WTC11 (cell line): Measurements from ENCODE around the gene NFU1. TPM values are rescaled to one million over a fixed set of nuclear protein-coding genes. Genes with fewer than 3 reads are reported as not detected.

Experiments
- ATAC-seq: fragments of 200-7000 bp; cut with Tn5 transposase; 2 replicates; pipeline ENCODE4 v1.10.0; 2021; ENCODE audit warnings: mild to moderate bottlenecking, moderate library complexity
- CTCF ChIA-PET: fragments of 300-600 bp; sonication (Branson Sonifier 250); formaldehyde crosslinking; loops from one replicate; lab custom pipeline; 2021; ENCODE audit warnings: antibody characterized with exemption; lab: Charles Lee
- POLR2A ChIA-PET: fragments of 350-600 bp; sonication (Branson Sonifier 250); formaldehyde crosslinking; loops from one replicate; lab custom pipeline; 2021; ENCODE audit warnings: antibody characterized with exemption; lab: Charles Lee
- DNase-seq: peaks from one replicate; pipeline ENCODE4 v3.0.0; 2021; ENCODE audit warnings: low spot score
- H3K27ac Mint-ChIP-seq: 2 replicates; pipeline ENCODE4 v1.8.0; 2021; ENCODE audit warnings: mixed read lengths
- H3K27me3 Mint-ChIP-seq: 2 replicates; pipeline ENCODE4 v1.8.0; 2021; ENCODE audit warnings: low read depth, mild to moderate bottlenecking, moderate library complexity, mixed read lengths
- H3K36me3 Mint-ChIP-seq: 2 replicates; pipeline ENCODE4 v1.8.0; 2021; ENCODE audit warnings: mixed read lengths
- H3K4me1 Mint-ChIP-seq: 2 replicates; pipeline ENCODE4 v1.8.0; 2022; ENCODE audit warnings: mixed read lengths
- H3K4me3 Mint-ChIP-seq: 2 replicates; pipeline ENCODE4 v1.8.0; 2021; ENCODE audit warnings: mild to moderate bottlenecking, moderate library complexity, mixed read lengths
- H3K9me3 Mint-ChIP-seq: 2 replicates; pipeline ENCODE4 v1.8.0; 2021; ENCODE audit warnings: mixed read lengths
- MYBL2 ChIP-seq: sonication (generic); formaldehyde crosslinking; IDR thresholded peaks from 2 replicates; pipeline ENCODE4 v1.8.1; 2023; ENCODE audit warnings: mild to moderate bottlenecking, moderate library complexity, missing genetic modification reagents
- TP53 ChIP-seq: sonication (generic); formaldehyde crosslinking; IDR thresholded peaks from 2 replicates; pipeline ENCODE4 v1.8.1; 2023; ENCODE audit warnings: mild to moderate bottlenecking, missing genetic modification reagents
- ZBTB21 ChIP-seq: sonication (generic); formaldehyde crosslinking; IDR thresholded peaks from 2 replicates; pipeline ENCODE4 v1.8.1; 2023; ENCODE audit warnings: mild to moderate bottlenecking, missing genetic modification reagents, borderline replicate concordance
- total RNA-seq: library from RNA; stranded (reverse); gene quantifications from 3 replicates; pipeline ENCODE4 v1.2.3, GENCODE V29; 2021
- TF ChIP-seq, protein P1 (sequence below): sonication (generic); formaldehyde crosslinking; IDR thresholded peaks from 2 replicates; pipeline ENCODE4 v1.8.1; 2022; ENCODE audit warnings: mild to moderate bottlenecking, missing genetic modification reagents, moderate library complexity, borderline replicate concordance
- TF ChIP-seq, protein P2 (sequence below): sonication (generic); formaldehyde crosslinking; IDR thresholded peaks from 2 replicates; pipeline ENCODE4 v1.8.0; 2022; ENCODE audit warnings: mild to moderate bottlenecking, missing genetic modification reagents
- TF ChIP-seq, protein P3 (sequence below): fragments of 250-450 bp; sonication (Bioruptor Pico); IDR thresholded peaks from 2 replicates; pipeline ENCODE4 v1.9.0; 2021; ENCODE audit warnings: mild to moderate bottlenecking, borderline replicate concordance
- TF ChIP-seq, protein P4 (sequence below): fragments of 200-600 bp; IDR thresholded peaks from 2 replicates; pipeline ENCODE4 v1.8.0; 2022; ENCODE audit warnings: antibody characterized with exemption
- TF ChIP-seq, protein P5 (sequence below): sonication (generic); formaldehyde crosslinking; IDR thresholded peaks from 2 replicates; pipeline ENCODE4 v1.8.1; 2022; ENCODE audit warnings: missing genetic modification reagents, borderline replicate concordance
- TF ChIP-seq, protein P6 (sequence below): sonication (generic); formaldehyde crosslinking; IDR thresholded peaks from 2 replicates; pipeline ENCODE4 v1.8.0; 2022; ENCODE audit warnings: mild to moderate bottlenecking, missing genetic modification reagents
- TF ChIP-seq, protein P7 (sequence below): sonication (generic); formaldehyde crosslinking; IDR thresholded peaks from 2 replicates; pipeline ENCODE4 v1.8.1; 2023; ENCODE audit warnings: mild to moderate bottlenecking, moderate library complexity, missing genetic modification reagents
- TF ChIP-seq, protein P8 (sequence below): sonication (generic); formaldehyde crosslinking; IDR thresholded peaks from 2 replicates; pipeline ENCODE4 v1.8.0; 2022; ENCODE audit warnings: mild to moderate bottlenecking, missing genetic modification reagents

Gene NFU1
- total RNA-seq, 1 experiment from 2014 or later: 39.3 TPM

DNA sequence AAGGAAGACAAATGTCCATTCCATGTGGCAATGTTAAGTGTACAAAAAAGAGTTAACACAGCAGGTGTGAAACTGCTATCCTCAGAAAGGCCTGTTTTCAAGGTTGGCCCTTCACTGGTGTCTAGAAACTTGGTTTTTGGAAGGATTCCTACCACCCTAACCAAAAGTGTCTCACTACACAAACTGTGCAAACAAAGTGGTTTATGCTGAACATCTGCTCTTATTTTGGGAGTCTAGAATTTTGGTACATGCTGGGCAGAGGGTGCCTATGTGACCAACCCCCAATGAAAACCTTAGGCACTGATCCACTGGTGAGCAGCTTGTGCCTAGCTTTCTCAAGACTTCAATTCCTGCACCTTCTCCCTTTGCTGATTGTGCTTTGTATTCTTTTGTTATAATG is 64.5 kb downstream of the NFU1 start (continued):
- no peak for TF ChIP-seq ZBTB21 (CRISPR knock-in tag)
- TF ChIP-seq, protein P1, sequence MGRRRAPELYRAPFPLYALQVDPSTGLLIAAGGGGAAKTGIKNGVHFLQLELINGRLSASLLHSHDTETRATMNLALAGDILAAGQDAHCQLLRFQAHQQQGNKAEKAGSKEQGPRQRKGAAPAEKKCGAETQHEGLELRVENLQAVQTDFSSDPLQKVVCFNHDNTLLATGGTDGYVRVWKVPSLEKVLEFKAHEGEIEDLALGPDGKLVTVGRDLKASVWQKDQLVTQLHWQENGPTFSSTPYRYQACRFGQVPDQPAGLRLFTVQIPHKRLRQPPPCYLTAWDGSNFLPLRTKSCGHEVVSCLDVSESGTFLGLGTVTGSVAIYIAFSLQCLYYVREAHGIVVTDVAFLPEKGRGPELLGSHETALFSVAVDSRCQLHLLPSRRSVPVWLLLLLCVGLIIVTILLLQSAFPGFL (CRISPR knock-in tag): no peak
- TF ChIP-seq, protein P2, sequence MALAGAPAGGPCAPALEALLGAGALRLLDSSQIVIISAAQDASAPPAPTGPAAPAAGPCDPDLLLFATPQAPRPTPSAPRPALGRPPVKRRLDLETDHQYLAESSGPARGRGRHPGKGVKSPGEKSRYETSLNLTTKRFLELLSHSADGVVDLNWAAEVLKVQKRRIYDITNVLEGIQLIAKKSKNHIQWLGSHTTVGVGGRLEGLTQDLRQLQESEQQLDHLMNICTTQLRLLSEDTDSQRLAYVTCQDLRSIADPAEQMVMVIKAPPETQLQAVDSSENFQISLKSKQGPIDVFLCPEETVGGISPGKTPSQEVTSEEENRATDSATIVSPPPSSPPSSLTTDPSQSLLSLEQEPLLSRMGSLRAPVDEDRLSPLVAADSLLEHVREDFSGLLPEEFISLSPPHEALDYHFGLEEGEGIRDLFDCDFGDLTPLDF (CRISPR knock-in tag): no peak
- no peak for TF ChIP-seq TP53 (CRISPR knock-in tag)
- TF ChIP-seq, protein P3, sequence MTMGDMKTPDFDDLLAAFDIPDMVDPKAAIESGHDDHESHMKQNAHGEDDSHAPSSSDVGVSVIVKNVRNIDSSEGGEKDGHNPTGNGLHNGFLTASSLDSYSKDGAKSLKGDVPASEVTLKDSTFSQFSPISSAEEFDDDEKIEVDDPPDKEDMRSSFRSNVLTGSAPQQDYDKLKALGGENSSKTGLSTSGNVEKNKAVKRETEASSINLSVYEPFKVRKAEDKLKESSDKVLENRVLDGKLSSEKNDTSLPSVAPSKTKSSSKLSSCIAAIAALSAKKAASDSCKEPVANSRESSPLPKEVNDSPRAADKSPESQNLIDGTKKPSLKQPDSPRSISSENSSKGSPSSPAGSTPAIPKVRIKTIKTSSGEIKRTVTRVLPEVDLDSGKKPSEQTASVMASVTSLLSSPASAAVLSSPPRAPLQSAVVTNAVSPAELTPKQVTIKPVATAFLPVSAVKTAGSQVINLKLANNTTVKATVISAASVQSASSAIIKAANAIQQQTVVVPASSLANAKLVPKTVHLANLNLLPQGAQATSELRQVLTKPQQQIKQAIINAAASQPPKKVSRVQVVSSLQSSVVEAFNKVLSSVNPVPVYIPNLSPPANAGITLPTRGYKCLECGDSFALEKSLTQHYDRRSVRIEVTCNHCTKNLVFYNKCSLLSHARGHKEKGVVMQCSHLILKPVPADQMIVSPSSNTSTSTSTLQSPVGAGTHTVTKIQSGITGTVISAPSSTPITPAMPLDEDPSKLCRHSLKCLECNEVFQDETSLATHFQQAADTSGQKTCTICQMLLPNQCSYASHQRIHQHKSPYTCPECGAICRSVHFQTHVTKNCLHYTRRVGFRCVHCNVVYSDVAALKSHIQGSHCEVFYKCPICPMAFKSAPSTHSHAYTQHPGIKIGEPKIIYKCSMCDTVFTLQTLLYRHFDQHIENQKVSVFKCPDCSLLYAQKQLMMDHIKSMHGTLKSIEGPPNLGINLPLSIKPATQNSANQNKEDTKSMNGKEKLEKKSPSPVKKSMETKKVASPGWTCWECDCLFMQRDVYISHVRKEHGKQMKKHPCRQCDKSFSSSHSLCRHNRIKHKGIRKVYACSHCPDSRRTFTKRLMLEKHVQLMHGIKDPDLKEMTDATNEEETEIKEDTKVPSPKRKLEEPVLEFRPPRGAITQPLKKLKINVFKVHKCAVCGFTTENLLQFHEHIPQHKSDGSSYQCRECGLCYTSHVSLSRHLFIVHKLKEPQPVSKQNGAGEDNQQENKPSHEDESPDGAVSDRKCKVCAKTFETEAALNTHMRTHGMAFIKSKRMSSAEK (CRISPR knock-in tag): no peak
- TF ChIP-seq, protein P4, sequence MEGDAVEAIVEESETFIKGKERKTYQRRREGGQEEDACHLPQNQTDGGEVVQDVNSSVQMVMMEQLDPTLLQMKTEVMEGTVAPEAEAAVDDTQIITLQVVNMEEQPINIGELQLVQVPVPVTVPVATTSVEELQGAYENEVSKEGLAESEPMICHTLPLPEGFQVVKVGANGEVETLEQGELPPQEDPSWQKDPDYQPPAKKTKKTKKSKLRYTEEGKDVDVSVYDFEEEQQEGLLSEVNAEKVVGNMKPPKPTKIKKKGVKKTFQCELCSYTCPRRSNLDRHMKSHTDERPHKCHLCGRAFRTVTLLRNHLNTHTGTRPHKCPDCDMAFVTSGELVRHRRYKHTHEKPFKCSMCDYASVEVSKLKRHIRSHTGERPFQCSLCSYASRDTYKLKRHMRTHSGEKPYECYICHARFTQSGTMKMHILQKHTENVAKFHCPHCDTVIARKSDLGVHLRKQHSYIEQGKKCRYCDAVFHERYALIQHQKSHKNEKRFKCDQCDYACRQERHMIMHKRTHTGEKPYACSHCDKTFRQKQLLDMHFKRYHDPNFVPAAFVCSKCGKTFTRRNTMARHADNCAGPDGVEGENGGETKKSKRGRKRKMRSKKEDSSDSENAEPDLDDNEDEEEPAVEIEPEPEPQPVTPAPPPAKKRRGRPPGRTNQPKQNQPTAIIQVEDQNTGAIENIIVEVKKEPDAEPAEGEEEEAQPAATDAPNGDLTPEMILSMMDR: no peak

DNA sequence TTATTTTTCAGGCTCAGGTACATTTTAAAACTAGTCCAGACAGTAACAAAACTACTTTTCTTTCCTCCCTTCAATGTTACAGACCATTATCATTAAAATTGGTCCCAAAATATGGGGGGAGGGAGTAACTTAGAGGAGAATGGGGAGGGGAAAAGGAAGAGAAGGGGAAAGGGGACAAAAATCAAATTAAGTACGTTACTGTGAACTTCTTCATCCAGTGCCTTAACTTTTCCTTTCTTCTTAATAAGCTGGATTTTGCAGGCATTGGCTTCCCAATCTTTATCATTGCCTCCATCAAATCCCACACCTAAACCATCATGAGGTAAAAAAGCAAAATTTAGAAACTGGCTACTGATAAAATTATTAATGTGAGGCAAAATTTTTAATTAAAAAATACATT is 67.4 kb downstream of the NFU1 start:
- Mint-ChIP-seq H3K9me3 (no peaks in the 10 kb centered on the region), H3K4me3 (no peak overlapping the region), H3K4me1 (no peaks in the 10 kb centered on the region)
- CTCF ChIA-PET: interaction anchor here (1.5 kb wide), 1 partner anchor 195 kb away, joined by 3 read pairs; no protein-coding TSS in a partner anchor
- TF ChIP-seq, protein P5, sequence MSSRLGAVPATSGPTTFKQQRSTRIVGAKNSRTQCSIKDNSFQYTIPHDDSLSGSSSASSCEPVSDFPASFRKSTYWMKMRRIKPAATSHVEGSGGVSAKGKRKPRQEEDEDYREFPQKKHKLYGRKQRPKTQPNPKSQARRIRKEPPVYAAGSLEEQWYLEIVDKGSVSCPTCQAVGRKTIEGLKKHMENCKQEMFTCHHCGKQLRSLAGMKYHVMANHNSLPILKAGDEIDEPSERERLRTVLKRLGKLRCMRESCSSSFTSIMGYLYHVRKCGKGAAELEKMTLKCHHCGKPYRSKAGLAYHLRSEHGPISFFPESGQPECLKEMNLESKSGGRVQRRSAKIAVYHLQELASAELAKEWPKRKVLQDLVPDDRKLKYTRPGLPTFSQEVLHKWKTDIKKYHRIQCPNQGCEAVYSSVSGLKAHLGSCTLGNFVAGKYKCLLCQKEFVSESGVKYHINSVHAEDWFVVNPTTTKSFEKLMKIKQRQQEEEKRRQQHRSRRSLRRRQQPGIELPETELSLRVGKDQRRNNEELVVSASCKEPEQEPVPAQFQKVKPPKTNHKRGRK (CRISPR knock-in tag): no peak
- TF ChIP-seq, protein P6, sequence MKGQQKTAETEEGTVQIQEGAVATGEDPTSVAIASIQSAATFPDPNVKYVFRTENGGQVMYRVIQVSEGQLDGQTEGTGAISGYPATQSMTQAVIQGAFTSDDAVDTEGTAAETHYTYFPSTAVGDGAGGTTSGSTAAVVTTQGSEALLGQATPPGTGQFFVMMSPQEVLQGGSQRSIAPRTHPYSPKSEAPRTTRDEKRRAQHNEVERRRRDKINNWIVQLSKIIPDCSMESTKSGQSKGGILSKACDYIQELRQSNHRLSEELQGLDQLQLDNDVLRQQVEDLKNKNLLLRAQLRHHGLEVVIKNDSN (CRISPR knock-in tag): no peak
- TF ChIP-seq, protein P7, sequence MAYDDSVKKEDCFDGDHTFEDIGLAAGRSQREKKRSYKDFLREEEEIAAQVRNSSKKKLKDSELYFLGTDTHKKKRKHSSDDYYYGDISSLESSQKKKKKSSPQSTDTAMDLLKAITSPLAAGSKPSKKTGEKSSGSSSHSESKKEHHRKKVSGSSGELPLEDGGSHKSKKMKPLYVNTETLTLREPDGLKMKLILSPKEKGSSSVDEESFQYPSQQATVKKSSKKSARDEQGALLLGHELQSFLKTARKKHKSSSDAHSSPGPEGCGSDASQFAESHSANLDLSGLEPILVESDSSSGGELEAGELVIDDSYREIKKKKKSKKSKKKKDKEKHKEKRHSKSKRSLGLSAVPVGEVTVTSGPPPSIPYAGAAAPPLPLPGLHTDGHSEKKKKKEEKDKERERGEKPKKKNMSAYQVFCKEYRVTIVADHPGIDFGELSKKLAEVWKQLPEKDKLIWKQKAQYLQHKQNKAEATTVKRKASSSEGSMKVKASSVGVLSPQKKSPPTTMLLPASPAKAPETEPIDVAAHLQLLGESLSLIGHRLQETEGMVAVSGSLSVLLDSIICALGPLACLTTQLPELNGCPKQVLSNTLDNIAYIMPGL (CRISPR knock-in tag): no peak
- TF ChIP-seq, protein P2 (CRISPR knock-in tag): no peak
- TF ChIP-seq MYBL2: no peak
- TF ChIP-seq, protein P8, sequence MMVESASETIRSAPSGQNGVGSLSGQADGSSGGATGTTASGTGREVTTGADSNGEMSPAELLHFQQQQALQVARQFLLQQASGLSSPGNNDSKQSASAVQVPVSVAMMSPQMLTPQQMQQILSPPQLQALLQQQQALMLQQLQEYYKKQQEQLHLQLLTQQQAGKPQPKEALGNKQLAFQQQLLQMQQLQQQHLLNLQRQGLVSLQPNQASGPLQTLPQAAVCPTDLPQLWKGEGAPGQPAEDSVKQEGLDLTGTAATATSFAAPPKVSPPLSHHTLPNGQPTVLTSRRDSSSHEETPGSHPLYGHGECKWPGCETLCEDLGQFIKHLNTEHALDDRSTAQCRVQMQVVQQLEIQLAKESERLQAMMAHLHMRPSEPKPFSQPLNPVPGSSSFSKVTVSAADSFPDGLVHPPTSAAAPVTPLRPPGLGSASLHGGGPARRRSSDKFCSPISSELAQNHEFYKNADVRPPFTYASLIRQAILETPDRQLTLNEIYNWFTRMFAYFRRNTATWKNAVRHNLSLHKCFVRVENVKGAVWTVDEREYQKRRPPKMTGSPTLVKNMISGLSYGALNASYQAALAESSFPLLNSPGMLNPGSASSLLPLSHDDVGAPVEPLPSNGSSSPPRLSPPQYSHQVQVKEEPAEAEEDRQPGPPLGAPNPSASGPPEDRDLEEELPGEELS: no peak
- TF ChIP-seq, all 79 proteins: peak for 0
- Mint-ChIP-seq H3K27me3 (no peaks in the 10 kb centered on the region), H3K36me3 (peaks cover 59% of the 10 kb centered on the region), H3K27ac (no peak overlapping the region)
- POLR2A ChIA-PET: interaction anchor here (1.0 kb wide), 1 partner anchor 350 kb away, joined by 3 read pairs; no protein-coding TSS in a partner anchor
- no peak for DNase-seq
- no peak for ATAC-seq
